Adrenal gland (tissue), 12 donors: Measurements from ENCODE around the gene BIRC3. TPM values are rescaled to one million over a fixed set of nuclear protein-coding genes. Genes with fewer than 3 reads are reported as not detected.

Experiments used
- DNase-seq, 7 donors: peaks; one replicate each; pipeline ENCODE4 v3.0.0-alpha.2; 2019 to 2020
- H3K27ac ChIP-seq, 5 donors: fragments of 200-600 bp; sonication (generic) in 4 of 5; 1 replicate in 3 of 5; 2 replicates in 2 of 5; pipeline versions ENCODE4 v1.5.1 to v1.8.0; 2016 to 2020; ENCODE audit warnings: mild to moderate bottlenecking in 1 of 5
- H3K27me3 ChIP-seq: fragments of 200-600 bp; 2 replicates; pipeline ENCODE4 v1.8.0; 2021
- H3K36me3 ChIP-seq, 2 donors: fragments of 200-600 bp; replicated peaks in 1 of 2; 1 replicate in 1 of 2; 2 replicates in 1 of 2; pipeline versions ENCODE4 v1.5.1 to v1.8.0; 2018 to 2022
- H3K4me1 ChIP-seq, 2 donors: fragments of 200-600 bp; replicated peaks in 1 of 2; 1 replicate in 1 of 2; 2 replicates in 1 of 2; pipeline versions ENCODE4 v1.5.1 to v1.8.0; 2018 to 2021
- H3K4me3 ChIP-seq, 4 donors: fragments of 200-600 bp; sonication (generic) in 3 of 4; one replicate each; pipeline ENCODE4 v1.5.1; 2016 to 2018
- H3K9me3 ChIP-seq, 3 donors: fragments of 200-600 bp; sonication (generic) in 1 of 3; replicated peaks in 1 of 3; 1 replicate in 2 of 3; 2 replicates in 1 of 3; pipeline versions ENCODE4 v1.5.1 to v1.8.0; 2016 to 2021
- POLR2A ChIP-seq, 2 donors: fragments of 450-650 bp; IDR thresholded peaks; one replicate each; pipeline ENCODE4 v1.6.1; 2017; ENCODE audit warnings: antibody characterized with exemption in 2 of 2, mild to moderate bottlenecking in 2 of 2, moderate library complexity in 1 of 2
- WGBS, 4 donors: extraction: QIAGEN DNeasy Blood & Tissue Kit in 2 of 4; methylation state at CpG; one replicate each; pipeline versions ENCODE4 v1.1.5 to v1.1.7; 2013 to 2017; 5-methylcytosine and 5-hydroxymethylcytosine counted together
- intact Hi-C, 2 donors: fragments of 100-400 bp; cut with DNase I; formaldehyde crosslinking; loops; one replicate each; pipeline versions ENCODE4 v1.14.1 to v1.15.0; 2022 to 2023
- polyA plus RNA-seq, 3 donors: library from polyadenylated mRNA; stranded (reverse); fragments of 200-250 nt in 2 of 3; fragments of 350-450 nt in 1 of 3; fragmentation: Illumina TruSeq in 1 of 3; extraction: RNeasy Lipid Tissue Mini Kit (QIAGEN cat#74804) in 1 of 3; gene quantifications; one replicate each; pipeline ENCODE4 v1.2.3, GENCODE V29; 2013 to 2014
- total RNA-seq, 9 donors: library from RNA; depleted of rRNA in 4 of 9; stranded (reverse); fragments of >200 nt in 4 of 9; fragments of 120-200 nt in 1 of 9; fragmentation: NEBNext Ultra II Directional in 1 of 9; extraction: Animal tissue kit (Norgen Biotek cat#: 25700) in 1 of 9; gene quantifications; one replicate each; pipeline versions ENCODE4 v1.1.0 to v1.2.4, GENCODE V29; 2013 to 2023
- TF ChIP-seq, protein P1 (sequence below), 6 experiments: fragments of 450-650 bp in 4 of 6; fragments of 200-600 bp in 2 of 6; sonication (generic) in 1 of 6; IDR thresholded peaks; 1 replicate in 5 of 6; 2 replicates in 1 of 6; pipeline versions ENCODE4 v1.5.1 to v1.8.0; 2016 to 2021; ENCODE audit warnings: antibody characterized with exemption in 6 of 6, mild to moderate bottlenecking in 2 of 6, moderate library complexity in 1 of 6
- donor health status: healthy with polysubstance abuse.
- donor health status: Bipolar disorder and iron deficiency.
- donor health status: DM: yes; HTN: yes; CAD: no.
- donor health status: DM: no; HTN: no; CAD: no.
- donor health status: DM: no; HTN: no; CAD: no.
- donor health status: DM: yes; HTN: yes; CAD: no.

The BIRC3 gene
- total and polyA plus RNA-seq, 12 donors = 0.48 to 8.6 (median 3.1) TPM

DNA sequence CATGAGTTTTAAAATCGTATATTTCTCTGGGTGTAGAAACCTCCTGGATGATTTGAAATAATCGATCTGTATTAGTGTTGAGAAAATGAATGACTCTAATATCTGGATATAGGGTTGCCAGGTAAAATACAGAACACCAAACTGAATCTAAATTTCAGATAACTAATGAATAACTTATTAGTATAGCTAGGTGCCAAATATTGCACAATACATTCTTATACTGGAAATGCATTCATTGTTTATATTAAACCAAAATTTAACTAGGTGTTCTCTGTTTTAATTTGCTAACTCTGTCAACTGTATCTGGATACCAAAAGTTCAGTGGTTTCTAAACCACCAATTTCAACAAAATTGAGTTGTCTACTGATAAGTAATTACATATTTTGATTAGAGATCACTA is 2.5 kb upstream of the BIRC3 start:
- intact Hi-C loops = no loop called here
- Histone ChIP-seq H3K36me3 (no peaks in the 10 kb centered on the region), H3K4me3 (no peak overlapping the region), H3K27me3 (no peaks in the 10 kb centered on the region), H3K27ac (no peak overlapping the region), H3K9me3 (no peaks in the 10 kb centered on the region), H3K4me1 (peaks cover 0 to 17% of the 10 kb centered on the region in 2 donors)
- TF ChIP-seq, protein P1, sequence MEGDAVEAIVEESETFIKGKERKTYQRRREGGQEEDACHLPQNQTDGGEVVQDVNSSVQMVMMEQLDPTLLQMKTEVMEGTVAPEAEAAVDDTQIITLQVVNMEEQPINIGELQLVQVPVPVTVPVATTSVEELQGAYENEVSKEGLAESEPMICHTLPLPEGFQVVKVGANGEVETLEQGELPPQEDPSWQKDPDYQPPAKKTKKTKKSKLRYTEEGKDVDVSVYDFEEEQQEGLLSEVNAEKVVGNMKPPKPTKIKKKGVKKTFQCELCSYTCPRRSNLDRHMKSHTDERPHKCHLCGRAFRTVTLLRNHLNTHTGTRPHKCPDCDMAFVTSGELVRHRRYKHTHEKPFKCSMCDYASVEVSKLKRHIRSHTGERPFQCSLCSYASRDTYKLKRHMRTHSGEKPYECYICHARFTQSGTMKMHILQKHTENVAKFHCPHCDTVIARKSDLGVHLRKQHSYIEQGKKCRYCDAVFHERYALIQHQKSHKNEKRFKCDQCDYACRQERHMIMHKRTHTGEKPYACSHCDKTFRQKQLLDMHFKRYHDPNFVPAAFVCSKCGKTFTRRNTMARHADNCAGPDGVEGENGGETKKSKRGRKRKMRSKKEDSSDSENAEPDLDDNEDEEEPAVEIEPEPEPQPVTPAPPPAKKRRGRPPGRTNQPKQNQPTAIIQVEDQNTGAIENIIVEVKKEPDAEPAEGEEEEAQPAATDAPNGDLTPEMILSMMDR (IDR thresholded peaks at IDR 0.05) = no peak
- TF ChIP-seq POLR2A (IDR thresholded peaks at IDR 0.05) = no peak
- 85 to 92% (median 90%) methylated on average over 2 of the region's 2 CpGs for WGBS, 4 donors
- no peak for DNase-seq

GRCh38 chr11:102316346-102316904 is 859 bp upstream of the BIRC3 start:
- intact Hi-C loops = no loop called here
- DNase-seq = no peak
- no peak for TF ChIP-seq POLR2A (IDR thresholded peaks at IDR 0.05)
- TF ChIP-seq, protein P1 (IDR thresholded peaks at IDR 0.05) = no peak
- Histone ChIP-seq H3K9me3 (no peaks in the 10 kb centered on the region), H3K36me3 (no peaks in the 10 kb centered on the region), H3K27me3 (no peaks in the 10 kb centered on the region), H3K27ac (peak overlapping the region in 1 of 5 donors; percentile 69), H3K4me1 (peaks cover 0 to 17% of the 10 kb centered on the region in 2 donors), H3K4me3 (peak overlapping the region in 1 of 4 donors; percentile 68)
- 66 to 80% (median 77%) methylated on average over 4 of the region's 4 CpGs for WGBS, 4 donors

GRCh38 chr11:102317768-102318103 is 452 bp downstream of the BIRC3 start:
- Histone ChIP-seq H3K4me3 (peak overlapping the region; percentile 63 to 73 (median 66)), H3K4me1 (peaks cover 0 to 9% of the 10 kb centered on the region in 2 donors), H3K36me3 (no peaks in the 10 kb centered on the region), H3K27me3 (no peaks in the 10 kb centered on the region), H3K27ac (peak overlapping the region in 4 of 5 donors; percentile 56 to 90 (median 65)), H3K9me3 (no peaks in the 10 kb centered on the region)
- intact Hi-C loops = no loop called here
- TF ChIP-seq, protein P1 (IDR thresholded peaks at IDR 0.05) = no peak
- TF ChIP-seq POLR2A (IDR thresholded peaks at IDR 0.05) = no peak
- WGBS, 4 donors = 37 to 49% (median 39%) methylated on average over 6 to 7 of the region's 7 CpGs
- DNase-seq = peak in 1 of 7 donors; percentile 17

DNA sequence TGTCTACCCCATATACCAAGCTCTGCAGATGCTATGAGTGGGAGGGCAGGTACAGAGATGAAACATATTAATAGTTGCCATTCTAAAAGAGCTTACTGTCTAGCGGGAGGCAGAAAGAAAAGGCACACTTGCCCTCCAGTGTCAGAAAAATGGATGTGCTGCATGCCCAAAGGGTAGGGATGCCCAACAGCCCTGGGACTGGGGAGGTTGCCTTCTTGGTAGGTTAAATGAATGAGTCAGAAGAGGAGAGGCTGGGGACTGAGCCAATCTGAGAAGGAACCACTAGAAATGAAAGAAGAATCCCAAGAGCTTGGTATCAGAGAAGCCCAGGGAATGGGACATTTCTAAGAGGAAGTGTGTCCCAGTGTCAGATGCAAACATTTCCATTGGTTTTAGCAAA is 1.2 kb downstream of the BIRC3 start:
- DNase-seq = peak in 2 of 7 donors; percentile 16 to 34
- intact Hi-C loops = no loop called here
- Histone ChIP-seq H3K36me3 (no peaks in the 10 kb centered on the region), H3K27me3 (no peaks in the 10 kb centered on the region), H3K4me3 (no peak overlapping the region), H3K9me3 (no peaks in the 10 kb centered on the region), H3K4me1 (peaks cover 0 to 9% of the 10 kb centered on the region in 2 donors), H3K27ac (peak overlapping the region in 1 of 5 donors; percentile 4)
- 81 to 100% (median 90%) methylated on average over 1 of the region's 1 CpG for WGBS, 4 donors
- TF ChIP-seq, protein P1 (IDR thresholded peaks at IDR 0.05) = no peak
- TF ChIP-seq POLR2A (IDR thresholded peaks at IDR 0.05) = no peak
